ENCODE results near the gene SLC9A2.

SLC9A2 gene

GRCh38 chr2:102736110-102736409 lies 116.7 kb downstream of the SLC9A2 start:
- DNase-seq = no peak

GRCh38 chr2:102736410-102737409 lies 117.4 kb downstream of the SLC9A2 start:
- DNase-seq = peak; percentile 93

GRCh38 chr2:102737431-102737830 lies 118.1 kb downstream of the SLC9A2 start:
- DNase-seq = no peak

GRCh38 chr2:102743259-102743658 lies 123.9 kb downstream of the SLC9A2 start:
- DNase-seq = no peak

- DNase-seq = no peak
Observed at GRCh38 chr2:102748107-102748506, 128.8 kb downstream of the SLC9A2 start.

- DNase-seq = no peak
Observed at GRCh38 chr2:102749938-102750337, 130.6 kb downstream of the SLC9A2 start.

- DNase-seq = no peak
Observed at GRCh38 chr2:102753563-102754159, 134.3 kb downstream of the SLC9A2 start.

GRCh38 chr2:102754456-102755145 lies 135.2 kb downstream of the SLC9A2 start:
- DNase-seq = no peak

- no peak for DNase-seq
Observed at GRCh38 chr2:102755284-102755683, 135.9 kb downstream of the SLC9A2 start.

- DNase-seq = no peak
Observed at GRCh38 chr2:102758439-102758838, 139.1 kb downstream of the SLC9A2 start.

Data from activated CD8-positive, alpha-beta memory T cell treated with anti-CD3 and anti-CD28 coated beads, Interleukin-2, amount 50 U/mL, for 48 hours (primary cell).